GM23338 (cell line): ENCODE data around the gene RIN3.

Experiments
- CREB1 ChIP-seq: fragments of 250-450 bp; sonication (Bioruptor Pico); IDR thresholded peaks from 2 replicates; pipeline ENCODE4 v1.5.0; 2020; ENCODE audit warnings: low read depth, mild to moderate bottlenecking, moderate library complexity
- EZH2 ChIP-seq: fragments of 200-600 bp; sonication (generic); IDR thresholded peaks from one replicate; pipeline ENCODE4 v1.8.0; 2017; ENCODE audit warnings: antibody characterized with exemption, mild to moderate bottlenecking, low read depth; ENCODE audit not compliant: unreplicated experiment
- EZH2phosphoT487 ChIP-seq: fragments of 200-600 bp; sonication (generic); IDR thresholded peaks from one replicate; pipeline ENCODE4 v1.8.1; 2018; ENCODE audit warnings: antibody characterized with exemption; ENCODE audit not compliant: unreplicated experiment
- NANOG ChIP-seq: IDR thresholded peaks from 2 replicates; pipeline ENCODE4 v1.6.1; 2016; ENCODE audit warnings: antibody characterized with exemption, borderline replicate concordance
- POLR2AphosphoS5 ChIP-seq: IDR thresholded peaks from 2 replicates; pipeline ENCODE4 v1.6.1; 2016; ENCODE audit warnings: antibody characterized with exemption, low read depth
- STAT1 ChIP-seq: IDR thresholded peaks from one replicate; pipeline ENCODE4 v1.6.1; 2016; ENCODE audit warnings: antibody characterized with exemption; ENCODE audit not compliant: unreplicated experiment
- TF ChIP-seq, protein P1 (sequence below), 2 experiments: fragments of 200-600 bp in 1 of 2; sonication (generic) in 1 of 2; conservative IDR thresholded peaks; 2 replicates each; pipeline versions ENCODE4 v1.5.1 to v1.6.1; 2016 to 2017; ENCODE audit warnings: antibody characterized with exemption in 2 of 2, low read depth in 2 of 2, mild to moderate bottlenecking in 2 of 2, moderate library complexity in 1 of 2
- TF ChIP-seq, protein P2 (sequence below): IDR thresholded peaks from one replicate; pipeline ENCODE4 v1.6.1; 2018; ENCODE audit warnings: antibody characterized with exemption; ENCODE audit not compliant: unreplicated experiment
- TF ChIP-seq, protein P3 (sequence below): IDR thresholded peaks from 2 replicates; pipeline ENCODE4 v1.6.1; 2016; ENCODE audit warnings: antibody characterized with exemption
- TF ChIP-seq, protein P4 (sequence below): fragments of 250-450 bp; sonication (Bioruptor Pico); IDR thresholded peaks from 2 replicates; pipeline ENCODE4 v1.5.0; 2020; ENCODE audit warnings: mild to moderate bottlenecking, moderate library complexity

DNA sequence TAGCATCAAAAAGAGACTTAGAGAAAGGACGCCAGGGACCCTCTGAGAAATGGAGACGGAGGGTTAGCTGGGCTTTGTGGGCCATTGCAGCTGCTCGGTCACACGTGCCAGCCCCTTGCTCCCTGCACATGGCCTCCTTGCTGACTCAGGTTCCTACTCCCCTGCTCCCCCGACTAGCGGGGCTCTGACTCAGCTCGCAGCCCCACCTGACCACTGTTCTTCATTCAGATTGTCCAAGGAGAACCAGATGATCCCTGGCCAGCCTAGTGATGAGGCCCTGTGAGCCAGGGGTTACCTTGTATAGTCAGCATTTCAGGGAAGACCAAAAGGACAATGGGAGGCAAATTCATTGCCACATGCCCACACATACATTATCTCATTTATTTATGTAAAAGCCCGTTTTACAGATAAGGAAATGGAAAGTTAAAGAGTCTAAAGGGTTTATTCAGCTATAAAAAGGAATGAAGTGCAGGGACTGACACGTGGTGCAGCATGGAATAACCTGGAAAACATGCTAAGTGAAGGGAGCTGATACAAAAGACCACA is 131.5 kb downstream of the RIN3 start:
- TF ChIP-seq, protein P1, sequence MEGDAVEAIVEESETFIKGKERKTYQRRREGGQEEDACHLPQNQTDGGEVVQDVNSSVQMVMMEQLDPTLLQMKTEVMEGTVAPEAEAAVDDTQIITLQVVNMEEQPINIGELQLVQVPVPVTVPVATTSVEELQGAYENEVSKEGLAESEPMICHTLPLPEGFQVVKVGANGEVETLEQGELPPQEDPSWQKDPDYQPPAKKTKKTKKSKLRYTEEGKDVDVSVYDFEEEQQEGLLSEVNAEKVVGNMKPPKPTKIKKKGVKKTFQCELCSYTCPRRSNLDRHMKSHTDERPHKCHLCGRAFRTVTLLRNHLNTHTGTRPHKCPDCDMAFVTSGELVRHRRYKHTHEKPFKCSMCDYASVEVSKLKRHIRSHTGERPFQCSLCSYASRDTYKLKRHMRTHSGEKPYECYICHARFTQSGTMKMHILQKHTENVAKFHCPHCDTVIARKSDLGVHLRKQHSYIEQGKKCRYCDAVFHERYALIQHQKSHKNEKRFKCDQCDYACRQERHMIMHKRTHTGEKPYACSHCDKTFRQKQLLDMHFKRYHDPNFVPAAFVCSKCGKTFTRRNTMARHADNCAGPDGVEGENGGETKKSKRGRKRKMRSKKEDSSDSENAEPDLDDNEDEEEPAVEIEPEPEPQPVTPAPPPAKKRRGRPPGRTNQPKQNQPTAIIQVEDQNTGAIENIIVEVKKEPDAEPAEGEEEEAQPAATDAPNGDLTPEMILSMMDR (conservative IDR thresholded peaks at IDR 0.05; ENCODE audit: low read depth in 2 of 2): no peak
- TF ChIP-seq EZH2 (no peak), POLR2AphosphoS5 (no peak), EZH2phosphoT487 (no peak), CREB1 (no peak), STAT1 (no peak), NANOG (no peak)
- TF ChIP-seq, protein P2, sequence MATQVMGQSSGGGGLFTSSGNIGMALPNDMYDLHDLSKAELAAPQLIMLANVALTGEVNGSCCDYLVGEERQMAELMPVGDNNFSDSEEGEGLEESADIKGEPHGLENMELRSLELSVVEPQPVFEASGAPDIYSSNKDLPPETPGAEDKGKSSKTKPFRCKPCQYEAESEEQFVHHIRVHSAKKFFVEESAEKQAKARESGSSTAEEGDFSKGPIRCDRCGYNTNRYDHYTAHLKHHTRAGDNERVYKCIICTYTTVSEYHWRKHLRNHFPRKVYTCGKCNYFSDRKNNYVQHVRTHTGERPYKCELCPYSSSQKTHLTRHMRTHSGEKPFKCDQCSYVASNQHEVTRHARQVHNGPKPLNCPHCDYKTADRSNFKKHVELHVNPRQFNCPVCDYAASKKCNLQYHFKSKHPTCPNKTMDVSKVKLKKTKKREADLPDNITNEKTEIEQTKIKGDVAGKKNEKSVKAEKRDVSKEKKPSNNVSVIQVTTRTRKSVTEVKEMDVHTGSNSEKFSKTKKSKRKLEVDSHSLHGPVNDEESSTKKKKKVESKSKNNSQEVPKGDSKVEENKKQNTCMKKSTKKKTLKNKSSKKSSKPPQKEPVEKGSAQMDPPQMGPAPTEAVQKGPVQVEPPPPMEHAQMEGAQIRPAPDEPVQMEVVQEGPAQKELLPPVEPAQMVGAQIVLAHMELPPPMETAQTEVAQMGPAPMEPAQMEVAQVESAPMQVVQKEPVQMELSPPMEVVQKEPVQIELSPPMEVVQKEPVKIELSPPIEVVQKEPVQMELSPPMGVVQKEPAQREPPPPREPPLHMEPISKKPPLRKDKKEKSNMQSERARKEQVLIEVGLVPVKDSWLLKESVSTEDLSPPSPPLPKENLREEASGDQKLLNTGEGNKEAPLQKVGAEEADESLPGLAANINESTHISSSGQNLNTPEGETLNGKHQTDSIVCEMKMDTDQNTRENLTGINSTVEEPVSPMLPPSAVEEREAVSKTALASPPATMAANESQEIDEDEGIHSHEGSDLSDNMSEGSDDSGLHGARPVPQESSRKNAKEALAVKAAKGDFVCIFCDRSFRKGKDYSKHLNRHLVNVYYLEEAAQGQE: no peak
- TF ChIP-seq, protein P3, sequence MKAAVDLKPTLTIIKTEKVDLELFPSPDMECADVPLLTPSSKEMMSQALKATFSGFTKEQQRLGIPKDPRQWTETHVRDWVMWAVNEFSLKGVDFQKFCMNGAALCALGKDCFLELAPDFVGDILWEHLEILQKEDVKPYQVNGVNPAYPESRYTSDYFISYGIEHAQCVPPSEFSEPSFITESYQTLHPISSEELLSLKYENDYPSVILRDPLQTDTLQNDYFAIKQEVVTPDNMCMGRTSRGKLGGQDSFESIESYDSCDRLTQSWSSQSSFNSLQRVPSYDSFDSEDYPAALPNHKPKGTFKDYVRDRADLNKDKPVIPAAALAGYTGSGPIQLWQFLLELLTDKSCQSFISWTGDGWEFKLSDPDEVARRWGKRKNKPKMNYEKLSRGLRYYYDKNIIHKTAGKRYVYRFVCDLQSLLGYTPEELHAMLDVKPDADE: no peak
- TF ChIP-seq, protein P4, sequence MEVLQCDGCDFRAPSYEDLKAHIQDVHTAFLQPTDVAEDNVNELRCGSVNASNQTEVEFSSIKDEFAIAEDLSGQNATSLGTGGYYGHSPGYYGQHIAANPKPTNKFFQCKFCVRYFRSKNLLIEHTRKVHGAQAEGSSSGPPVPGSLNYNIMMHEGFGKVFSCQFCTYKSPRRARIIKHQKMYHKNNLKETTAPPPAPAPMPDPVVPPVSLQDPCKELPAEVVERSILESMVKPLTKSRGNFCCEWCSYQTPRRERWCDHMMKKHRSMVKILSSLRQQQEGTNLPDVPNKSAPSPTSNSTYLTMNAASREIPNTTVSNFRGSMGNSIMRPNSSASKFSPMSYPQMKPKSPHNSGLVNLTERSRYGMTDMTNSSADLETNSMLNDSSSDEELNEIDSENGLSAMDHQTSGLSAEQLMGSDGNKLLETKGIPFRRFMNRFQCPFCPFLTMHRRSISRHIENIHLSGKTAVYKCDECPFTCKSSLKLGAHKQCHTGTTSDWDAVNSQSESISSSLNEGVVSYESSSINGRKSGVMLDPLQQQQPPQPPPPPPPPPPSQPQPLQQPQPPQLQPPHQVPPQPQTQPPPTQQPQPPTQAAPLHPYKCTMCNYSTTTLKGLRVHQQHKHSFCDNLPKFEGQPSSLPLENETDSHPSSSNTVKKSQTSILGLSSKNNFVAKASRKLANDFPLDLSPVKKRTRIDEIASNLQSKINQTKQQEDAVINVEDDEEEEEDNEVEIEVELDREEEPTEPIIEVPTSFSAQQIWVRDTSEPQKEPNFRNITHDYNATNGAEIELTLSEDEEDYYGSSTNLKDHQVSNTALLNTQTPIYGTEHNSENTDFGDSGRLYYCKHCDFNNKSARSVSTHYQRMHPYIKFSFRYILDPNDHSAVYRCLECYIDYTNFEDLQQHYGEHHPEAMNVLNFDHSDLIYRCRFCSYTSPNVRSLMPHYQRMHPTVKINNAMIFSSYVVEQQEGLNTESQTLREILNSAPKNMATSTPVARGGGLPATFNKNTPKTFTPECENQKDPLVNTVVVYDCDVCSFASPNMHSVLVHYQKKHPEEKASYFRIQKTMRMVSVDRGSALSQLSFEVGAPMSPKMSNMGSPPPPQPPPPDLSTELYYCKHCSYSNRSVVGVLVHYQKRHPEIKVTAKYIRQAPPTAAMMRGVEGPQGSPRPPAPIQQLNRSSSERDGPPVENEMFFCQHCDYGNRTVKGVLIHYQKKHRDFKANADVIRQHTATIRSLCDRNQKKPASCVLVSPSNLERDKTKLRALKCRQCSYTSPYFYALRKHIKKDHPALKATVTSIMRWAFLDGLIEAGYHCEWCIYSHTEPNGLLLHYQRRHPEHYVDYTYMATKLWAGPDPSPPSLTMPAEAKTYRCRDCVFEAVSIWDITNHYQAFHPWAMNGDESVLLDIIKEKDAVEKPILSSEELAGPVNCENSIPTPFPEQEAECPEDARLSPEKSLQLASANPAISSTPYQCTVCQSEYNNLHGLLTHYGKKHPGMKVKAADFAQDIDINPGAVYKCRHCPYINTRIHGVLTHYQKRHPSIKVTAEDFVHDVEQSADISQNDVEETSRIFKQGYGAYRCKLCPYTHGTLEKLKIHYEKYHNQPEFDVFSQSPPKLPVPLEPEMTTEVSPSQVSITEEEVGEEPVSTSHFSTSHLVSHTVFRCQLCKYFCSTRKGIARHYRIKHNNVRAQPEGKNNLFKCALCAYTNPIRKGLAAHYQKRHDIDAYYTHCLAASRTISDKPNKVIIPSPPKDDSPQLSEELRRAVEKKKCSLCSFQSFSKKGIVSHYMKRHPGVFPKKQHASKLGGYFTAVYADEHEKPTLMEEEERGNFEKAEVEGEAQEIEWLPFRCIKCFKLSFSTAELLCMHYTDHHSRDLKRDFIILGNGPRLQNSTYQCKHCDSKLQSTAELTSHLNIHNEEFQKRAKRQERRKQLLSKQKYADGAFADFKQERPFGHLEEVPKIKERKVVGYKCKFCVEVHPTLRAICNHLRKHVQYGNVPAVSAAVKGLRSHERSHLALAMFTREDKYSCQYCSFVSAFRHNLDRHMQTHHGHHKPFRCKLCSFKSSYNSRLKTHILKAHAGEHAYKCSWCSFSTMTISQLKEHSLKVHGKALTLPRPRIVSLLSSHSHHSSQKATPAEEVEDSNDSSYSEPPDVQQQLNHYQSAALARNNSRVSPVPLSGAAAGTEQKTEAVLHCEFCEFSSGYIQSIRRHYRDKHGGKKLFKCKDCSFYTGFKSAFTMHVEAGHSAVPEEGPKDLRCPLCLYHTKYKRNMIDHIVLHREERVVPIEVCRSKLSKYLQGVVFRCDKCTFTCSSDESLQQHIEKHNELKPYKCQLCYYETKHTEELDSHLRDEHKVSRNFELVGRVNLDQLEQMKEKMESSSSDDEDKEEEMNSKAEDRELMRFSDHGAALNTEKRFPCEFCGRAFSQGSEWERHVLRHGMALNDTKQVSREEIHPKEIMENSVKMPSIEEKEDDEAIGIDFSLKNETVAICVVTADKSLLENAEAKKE (CRISPR knock-in tag): no peak
